Activated CD8-positive, alpha-beta memory T cell treated with anti-CD3 and anti-CD28 coated beads, Interleukin-2, amount 50 U/mL, for 48 hours (primary cell): ENCODE results near the gene MAP2K6.

Source experiments
- DNase-seq: peaks from one replicate; pipeline ENCODE4 v3.0.0-alpha.2; 2020

Gene MAP2K6

GRCh38 chr17:69497161-69497560, 82.7 kb downstream of the MAP2K6 start:
- no peak for DNase-seq

- DNase-seq = no peak
These were observed 84.8 kb downstream of the MAP2K6 start for GRCh38 chr17:69499318-69499717.

GRCh38 chr17:69500911-69501429, 86.5 kb downstream of the MAP2K6 start:
- no peak for DNase-seq

- no peak for DNase-seq
These were observed 87.3 kb downstream of the MAP2K6 start for GRCh38 chr17:69501591-69502468.

- no peak for DNase-seq
These were observed 89.2 kb downstream of the MAP2K6 start for GRCh38 chr17:69503711-69504110.

GRCh38 chr17:69505740-69506139, 91.2 kb downstream of the MAP2K6 start:
- no peak for DNase-seq

- no peak for DNase-seq
These were observed 92.0 kb downstream of the MAP2K6 start for GRCh38 chr17:69506489-69506888.

- DNase-seq = no peak
These were observed 94.3 kb downstream of the MAP2K6 start for GRCh38 chr17:69508814-69509213.

- DNase-seq = no peak
These were observed 96.8 kb downstream of the MAP2K6 start for GRCh38 chr17:69511250-69511649.

- no peak for DNase-seq
These were observed 98.4 kb downstream of the MAP2K6 start for GRCh38 chr17:69512946-69513345.

- DNase-seq = no peak
These were observed 101.7 kb downstream of the MAP2K6 start for GRCh38 chr17:69516225-69516624.

GRCh38 chr17:69516911-69517310, 102.4 kb downstream of the MAP2K6 start:
- DNase-seq = no peak

- DNase-seq = no peak
These were observed 104.5 kb downstream of the MAP2K6 start for GRCh38 chr17:69518951-69519350.

GRCh38 chr17:69523244-69523861, 108.9 kb downstream of the MAP2K6 start:
- DNase-seq = no peak

GRCh38 chr17:69524854-69525253, 110.4 kb downstream of the MAP2K6 start:
- DNase-seq = no peak

GRCh38 chr17:69525920-69526841, 111.7 kb downstream of the MAP2K6 start:
- no peak for DNase-seq

GRCh38 chr17:69528035-69528434, 113.5 kb downstream of the MAP2K6 start:
- DNase-seq = no peak

GRCh38 chr17:69533481-69534234, 119.2 kb downstream of the MAP2K6 start:
- no peak for DNase-seq

GRCh38 chr17:69534235-69534621, 119.7 kb downstream of the MAP2K6 start:
- no peak for DNase-seq

- DNase-seq = no peak
These were observed 120.6 kb downstream of the MAP2K6 start for GRCh38 chr17:69535016-69535570.

GRCh38 chr17:69538795-69539194, 124.3 kb downstream of the MAP2K6 start:
- DNase-seq = no peak

GRCh38 chr17:69539274-69539673, 124.8 kb downstream of the MAP2K6 start:
- no peak for DNase-seq
